Choroid plexus epithelial cell (primary cell): Measurements from ENCODE around the gene HIP1R.

Experiments
- DNase-seq: peaks from one replicate; pipeline ENCODE4 v3.0.0-alpha.2; 2010; ENCODE audit warnings: low read depth
- H3K4me3 ChIP-seq: 2 replicates; pipeline ENCODE4 v1.5.1; 2011; ENCODE audit warnings: low read depth, mild to moderate bottlenecking, control low read depth, low read length, moderate library complexity
- TF ChIP-seq, protein P1 (sequence below): conservative IDR thresholded peaks from 2 replicates; pipeline ENCODE4 v1.5.1; 2011; ENCODE audit warnings: low read depth, mild to moderate bottlenecking, control low read depth, inconsistent platforms, low read length, moderate library complexity

The HIP1R gene

DNA sequence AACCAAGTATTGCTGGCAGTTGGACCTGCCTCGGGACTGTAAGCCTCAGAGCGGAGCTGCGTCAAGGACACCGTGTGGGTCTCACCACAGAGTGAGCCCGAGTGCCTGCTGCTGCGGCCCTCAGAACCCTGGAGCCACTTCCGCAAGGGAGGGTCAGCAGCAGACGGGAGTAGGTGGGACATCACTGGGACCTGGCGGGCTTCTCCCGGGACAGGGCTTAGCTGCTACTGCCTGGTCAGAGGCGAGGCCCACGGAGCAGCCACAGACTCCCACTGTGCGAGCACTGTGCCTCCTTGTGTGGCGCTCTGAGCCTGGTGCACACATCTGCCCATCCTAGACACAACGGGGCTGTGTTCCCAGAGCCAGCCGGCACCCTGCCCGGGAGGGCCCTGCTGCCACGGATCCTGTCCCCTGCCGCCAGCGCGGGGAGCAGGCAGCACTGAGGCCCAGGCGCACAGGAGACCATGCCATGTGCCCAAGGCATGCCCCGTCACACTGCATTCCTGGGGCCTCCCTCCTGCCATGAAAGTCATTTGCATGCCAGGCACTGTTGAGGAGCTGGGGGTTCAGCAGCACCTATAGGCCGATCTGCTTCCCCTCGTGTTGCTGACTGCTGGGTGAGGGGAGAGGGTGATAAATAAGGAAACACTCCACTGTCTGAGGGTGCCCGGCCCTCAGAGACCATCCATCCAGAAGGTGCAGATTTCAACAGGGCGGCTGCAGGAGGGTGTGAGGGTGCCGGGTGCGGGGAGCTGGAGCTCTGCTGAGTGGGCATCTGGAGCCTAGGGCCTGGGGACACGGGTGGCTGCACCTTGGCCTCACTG, 10.0 kb downstream of the HIP1R start:
- no peak for DNase-seq
- no peak overlapping the region for H3K4me3 ChIP-seq
- TF ChIP-seq, protein P1, sequence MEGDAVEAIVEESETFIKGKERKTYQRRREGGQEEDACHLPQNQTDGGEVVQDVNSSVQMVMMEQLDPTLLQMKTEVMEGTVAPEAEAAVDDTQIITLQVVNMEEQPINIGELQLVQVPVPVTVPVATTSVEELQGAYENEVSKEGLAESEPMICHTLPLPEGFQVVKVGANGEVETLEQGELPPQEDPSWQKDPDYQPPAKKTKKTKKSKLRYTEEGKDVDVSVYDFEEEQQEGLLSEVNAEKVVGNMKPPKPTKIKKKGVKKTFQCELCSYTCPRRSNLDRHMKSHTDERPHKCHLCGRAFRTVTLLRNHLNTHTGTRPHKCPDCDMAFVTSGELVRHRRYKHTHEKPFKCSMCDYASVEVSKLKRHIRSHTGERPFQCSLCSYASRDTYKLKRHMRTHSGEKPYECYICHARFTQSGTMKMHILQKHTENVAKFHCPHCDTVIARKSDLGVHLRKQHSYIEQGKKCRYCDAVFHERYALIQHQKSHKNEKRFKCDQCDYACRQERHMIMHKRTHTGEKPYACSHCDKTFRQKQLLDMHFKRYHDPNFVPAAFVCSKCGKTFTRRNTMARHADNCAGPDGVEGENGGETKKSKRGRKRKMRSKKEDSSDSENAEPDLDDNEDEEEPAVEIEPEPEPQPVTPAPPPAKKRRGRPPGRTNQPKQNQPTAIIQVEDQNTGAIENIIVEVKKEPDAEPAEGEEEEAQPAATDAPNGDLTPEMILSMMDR: no peak

DNA sequence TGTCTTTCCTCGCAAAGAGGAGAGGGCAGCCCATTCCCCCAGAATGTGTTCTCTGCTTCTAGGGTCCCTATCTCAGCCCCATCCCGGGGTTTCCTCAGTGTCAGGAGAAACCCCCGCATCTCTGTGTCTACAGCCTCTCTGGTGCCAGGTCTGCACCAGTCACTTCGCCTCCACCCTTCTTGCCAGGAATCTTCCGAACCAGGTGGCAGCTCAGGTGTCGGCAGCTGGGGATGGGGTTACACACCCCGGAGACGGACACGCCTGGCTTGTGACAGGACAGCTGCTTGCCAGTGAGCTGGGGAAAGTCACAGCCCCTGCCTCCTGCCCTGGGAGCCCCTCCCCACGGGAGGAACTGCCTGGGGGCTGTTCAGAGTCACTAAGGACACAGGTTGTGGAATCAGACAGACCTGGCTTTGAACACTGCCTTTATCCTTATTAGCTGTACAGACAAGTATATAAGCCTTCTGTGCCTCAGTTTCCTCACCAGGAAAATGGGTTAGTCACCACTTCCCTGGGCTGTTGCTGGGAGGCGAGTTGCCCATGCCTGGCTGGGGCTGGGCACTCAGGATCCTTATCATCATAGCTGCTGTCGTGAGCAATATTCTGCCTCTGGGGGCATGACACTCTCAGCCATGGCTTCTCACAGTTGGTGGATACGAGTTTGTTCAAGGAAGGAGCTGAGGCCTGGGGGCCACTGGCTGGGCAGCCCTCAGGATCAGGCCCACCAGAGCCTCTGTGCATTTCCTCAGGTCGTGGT, 10.8 kb downstream of the HIP1R start:
- TF ChIP-seq, protein P1: no peak
- no peak for DNase-seq
- H3K4me3 ChIP-seq: no peak overlapping the region

DNA sequence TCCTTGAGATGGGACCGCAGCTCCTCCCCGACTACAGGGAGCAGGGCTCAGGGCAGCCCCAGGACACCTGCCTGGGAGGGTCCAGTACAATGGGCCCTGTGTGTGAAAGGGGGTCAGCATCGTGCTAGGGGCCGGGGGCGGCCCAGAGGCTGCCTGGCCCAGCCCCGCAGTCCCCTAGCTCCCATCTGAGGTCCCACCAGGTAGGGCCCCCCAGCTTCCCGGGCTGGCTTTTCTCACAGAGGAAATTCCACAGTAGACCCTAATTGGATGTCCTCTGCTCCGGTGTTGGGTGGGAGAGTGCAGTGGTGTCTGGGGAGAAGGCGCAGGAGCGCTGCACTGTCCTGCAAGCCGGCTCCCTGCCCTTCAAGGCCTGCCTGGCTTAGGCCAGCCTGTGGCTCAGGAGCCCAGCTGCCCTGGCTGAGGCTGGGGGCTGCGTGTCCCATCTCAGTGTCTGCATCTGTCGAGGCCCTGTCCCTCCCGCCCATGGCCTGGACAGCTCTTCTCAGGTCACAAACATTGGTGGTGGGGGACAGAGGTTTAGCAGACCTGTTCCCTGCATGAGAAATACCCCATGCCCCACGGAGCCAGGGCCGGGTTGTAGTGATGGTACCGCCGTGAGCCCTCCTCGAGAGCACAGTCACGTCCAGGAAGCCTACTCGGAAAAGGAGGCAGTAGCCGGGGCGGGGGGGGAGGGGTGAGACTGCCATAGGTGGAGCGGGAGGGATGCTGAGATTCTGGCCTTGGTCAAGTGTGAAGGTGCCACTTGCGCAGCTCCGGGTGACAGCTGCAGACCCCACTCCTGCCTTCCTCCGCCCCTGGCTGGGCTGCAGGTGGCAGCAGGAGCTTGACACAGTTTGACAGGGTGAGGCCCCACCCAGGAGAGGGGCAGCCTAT, 11.6 kb downstream of the HIP1R start:
- no peak overlapping the region for H3K4me3 ChIP-seq
- DNase-seq: no peak
- TF ChIP-seq, protein P1: no peak

DNA sequence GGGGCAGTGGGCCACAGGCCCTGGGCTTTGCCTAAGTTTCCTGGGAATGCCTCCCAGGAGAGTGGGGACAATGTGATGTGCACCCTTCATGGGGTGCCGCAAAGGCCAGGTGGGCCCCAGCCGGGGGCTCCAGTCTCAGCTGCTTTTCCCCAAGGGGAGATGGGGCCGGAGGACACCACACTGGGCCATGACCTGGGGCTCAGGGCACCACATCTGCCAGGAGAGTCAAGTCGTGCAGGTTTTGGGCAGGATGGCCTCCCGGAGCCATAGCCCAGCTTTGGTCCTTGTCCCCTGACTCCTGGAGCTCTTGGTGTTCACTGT, 12.2 kb downstream of the HIP1R start:
- H3K4me3 ChIP-seq: no peak overlapping the region
- DNase-seq: no peak
- TF ChIP-seq, protein P1: no peak

DNA sequence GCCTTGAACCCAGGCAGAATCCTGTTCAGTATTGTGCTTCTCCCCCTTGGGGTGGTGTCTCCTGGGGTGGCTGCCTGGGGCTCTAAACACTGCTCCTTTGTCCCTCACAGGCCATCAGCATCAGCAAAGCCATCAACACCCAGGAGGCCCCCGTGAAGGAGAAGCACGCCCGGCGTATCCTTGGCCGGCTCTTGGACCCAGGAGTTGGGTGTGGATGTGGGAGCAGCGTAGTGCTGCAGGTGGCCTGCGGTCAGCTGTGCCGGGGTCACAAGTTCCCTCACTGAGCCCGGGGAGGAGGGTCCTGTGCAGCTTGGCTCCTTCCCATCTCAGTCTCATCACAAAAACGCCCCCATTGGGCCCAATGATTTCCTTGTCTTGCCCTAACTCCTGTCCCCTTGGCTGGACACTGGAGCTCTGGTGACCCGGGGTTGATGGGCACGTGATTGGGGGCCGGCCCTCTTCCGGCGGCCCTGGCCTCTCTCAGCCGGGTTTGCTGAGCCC, 12.7 kb downstream of the HIP1R start:
- no peak for DNase-seq
- TF ChIP-seq, protein P1: no peak
- no peak overlapping the region for H3K4me3 ChIP-seq

DNA sequence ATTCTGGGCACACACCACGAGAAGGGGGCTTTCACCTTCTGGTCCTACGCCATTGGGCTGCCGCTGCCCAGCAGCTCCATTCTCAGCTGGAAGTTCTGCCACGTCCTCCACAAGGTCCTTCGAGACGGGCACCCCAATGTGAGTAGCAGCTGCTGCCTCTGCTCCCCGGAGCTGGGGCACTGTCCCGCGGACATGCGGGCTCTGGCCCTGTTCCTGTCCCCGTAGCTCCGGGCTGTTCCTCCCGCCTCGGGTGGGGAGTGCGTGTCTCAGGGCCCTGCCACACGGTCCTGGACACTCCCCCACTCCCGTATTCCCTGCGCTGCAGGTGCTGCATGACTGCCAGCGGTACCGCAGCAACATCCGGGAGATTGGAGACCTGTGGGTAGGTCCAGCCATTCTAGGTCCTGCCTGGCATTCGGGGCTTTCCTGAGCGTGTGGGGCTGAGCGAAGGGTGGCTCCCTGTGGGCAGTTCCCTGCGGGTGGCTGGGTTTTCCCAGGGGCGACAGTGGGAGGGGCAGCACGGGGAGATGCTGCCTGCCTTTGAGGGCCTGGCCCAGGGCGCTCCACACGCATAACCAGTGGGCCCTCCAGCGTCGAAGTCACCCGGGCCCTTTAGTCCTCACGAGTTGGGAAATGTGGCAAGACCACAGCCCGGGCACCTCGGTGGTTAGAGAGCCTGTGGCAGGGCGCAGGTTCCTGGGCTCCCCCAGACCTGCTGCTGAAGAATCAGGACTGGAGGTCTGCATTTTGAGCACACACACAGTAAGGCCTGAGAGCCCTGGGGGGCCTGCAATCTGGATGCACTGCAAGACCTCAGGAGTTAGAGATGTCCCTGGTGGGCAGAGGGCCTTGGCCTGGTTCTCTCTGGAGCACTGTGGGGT, 13.5 kb downstream of the HIP1R start:
- DNase-seq: no peak
- H3K4me3 ChIP-seq: no peak overlapping the region
- TF ChIP-seq, protein P1: no peak
